IMR-90 (cell line): ENCODE data around the gene C17orf100. TPM values are rescaled to one million over a fixed set of nuclear protein-coding genes. Genes with fewer than 3 reads are reported as not detected.

Experiments
- ATAC-seq: fragments of 200-7000 bp; cut with Tn5 transposase; 2 replicates; pipeline ENCODE4 v1.9.1; 2020; ENCODE audit warnings: low read depth, mild to moderate bottlenecking, moderate library complexity
- BruUV-seq: library from RNA; stranded (reverse); fragments of 400-500 nt; replicated peaks from 2 replicates; lab custom pipeline; 2021; lab: Mats Ljungman, UMichigan
- CTCF ChIA-PET: fragments of 300-600 bp; formaldehyde crosslinking; extraction: SDS; loops from one replicate; lab custom pipeline; 2021; ENCODE audit warnings: antibody characterized with exemption; lab: Yijun Ruan, JAX
- POLR2A ChIA-PET: fragments of 300-600 bp; sonication (Branson Sonifier 250); formaldehyde crosslinking; loops from one replicate; lab custom pipeline; 2022; ENCODE audit warnings: antibody characterized with exemption; ENCODE audit not compliant: unreplicated experiment; lab: Charles Lee
- DNase-seq: peaks from one replicate; pipeline ENCODE4 v3.0.0; 2013
- H2AFZ ChIP-seq: replicated peaks from 2 replicates; pipeline ENCODE3; 2013; ENCODE audit warnings: low read length, mild to moderate bottlenecking; ENCODE audit not compliant: poor library complexity
- H2AK5ac ChIP-seq: 2 replicates; pipeline ENCODE4 v1.6.1; 2013; ENCODE audit warnings: low read depth, low read length, inconsistent platforms
- H2AK9ac ChIP-seq: replicated peaks from 2 replicates; pipeline ENCODE3; 2013; ENCODE audit warnings: mild to moderate bottlenecking, low read depth, low read length, moderate library complexity; ENCODE audit not compliant: poor library complexity
- H2BK120ac ChIP-seq: 2 replicates; pipeline ENCODE4 v1.6.1; 2013; ENCODE audit warnings: low read depth, low read length, inconsistent platforms
- H2BK15ac ChIP-seq: 3 replicates; pipeline ENCODE4 v1.6.1; 2013; ENCODE audit warnings: low read depth, low read length, inconsistent platforms
- H2BK20ac ChIP-seq: 2 replicates; pipeline ENCODE4 v1.6.1; 2013; ENCODE audit warnings: low read depth, mild to moderate bottlenecking, inconsistent platforms, low read length, moderate library complexity
- H2BK5ac ChIP-seq: 2 replicates; pipeline ENCODE4 v1.6.1; 2013; ENCODE audit warnings: mild to moderate bottlenecking, low read depth, low read length, inconsistent platforms; ENCODE audit not compliant: poor library complexity, severe bottlenecking
- H3K14ac ChIP-seq: replicated peaks from 2 replicates; pipeline ENCODE4 v1.6.1; 2013; ENCODE audit warnings: low read depth, low read length, inconsistent platforms
- H3K18ac ChIP-seq: 2 replicates; pipeline ENCODE4 v1.6.1; 2013; ENCODE audit warnings: low read depth, low read length, control low read depth
- H3K23ac ChIP-seq: 2 replicates; pipeline ENCODE4 v1.6.1; 2013; ENCODE audit warnings: low read depth, low read length, inconsistent platforms
- H3K27ac ChIP-seq: 2 replicates; pipeline ENCODE4 v1.5.1; 2013; ENCODE audit warnings: mild to moderate bottlenecking, control low read depth, low read length; ENCODE audit not compliant: insufficient read depth
- H3K27me3 ChIP-seq: 2 replicates; pipeline ENCODE4 v1.6.1; 2013; ENCODE audit warnings: low read length; ENCODE audit not compliant: control insufficient read depth, insufficient read depth
- H3K36me3 ChIP-seq: 2 replicates; pipeline ENCODE4 v1.6.1; 2013; ENCODE audit warnings: low read length, mixed read lengths; ENCODE audit not compliant: control insufficient read depth, insufficient read depth
- H3K4ac ChIP-seq: 2 replicates; pipeline ENCODE4 v1.6.1; 2013; ENCODE audit warnings: low read depth, low read length, inconsistent platforms
- H3K4me1 ChIP-seq: 2 replicates; pipeline ENCODE4 v1.6.1; 2013; ENCODE audit warnings: low read length, mixed read lengths; ENCODE audit not compliant: control insufficient read depth, insufficient read depth
- H3K4me2 ChIP-seq: 2 replicates; pipeline ENCODE4 v1.6.1; 2013; ENCODE audit warnings: low read depth, mild to moderate bottlenecking, control low read depth, low read length, moderate library complexity
- H3K4me3 ChIP-seq: 2 replicates; pipeline ENCODE4 v1.5.1; 2013; ENCODE audit warnings: low read depth, mild to moderate bottlenecking, control low read depth, low read length, moderate library complexity; ENCODE audit not compliant: insufficient read depth
- H3K56ac ChIP-seq: 2 replicates; pipeline ENCODE4 v1.6.1; 2013; ENCODE audit warnings: low read length, inconsistent platforms; ENCODE audit not compliant: insufficient read depth; ENCODE audit errors: extremely low read depth
- H3K79me1 ChIP-seq, 2 experiments: 2 replicates each; pipeline ENCODE4 v1.6.1; 2013; ENCODE audit warnings: low read length in 2 of 2, inconsistent platforms in 1 of 2, low read depth in 1 of 2
- H3K9ac ChIP-seq: 2 replicates; pipeline ENCODE4 v1.6.1; 2013; ENCODE audit warnings: low read depth, low read length, control low read depth
- H3K9me1 ChIP-seq: 2 replicates; pipeline ENCODE4 v1.6.1; 2013; ENCODE audit warnings: low read length, inconsistent platforms; ENCODE audit not compliant: insufficient read depth
- H3K9me3 ChIP-seq: 2 replicates; pipeline ENCODE4 v1.6.1; 2013; ENCODE audit warnings: low read length; ENCODE audit not compliant: control insufficient read depth, insufficient read depth
- H4K20me1 ChIP-seq: 2 replicates; pipeline ENCODE4 v1.6.1; 2013; ENCODE audit warnings: low read length, inconsistent platforms; ENCODE audit not compliant: insufficient read depth
- H4K5ac ChIP-seq: 2 replicates; pipeline ENCODE4 v1.6.1; 2013; ENCODE audit warnings: mild to moderate bottlenecking, low read depth, low read length, control low read depth
- H4K8ac ChIP-seq, 2 experiments: 2 replicates each; pipeline ENCODE4 v1.6.1; 2013; ENCODE audit warnings: low read depth in 2 of 2, low read length in 2 of 2, control low read depth in 1 of 2, inconsistent platforms in 1 of 2
- H4K91ac ChIP-seq: 2 replicates; pipeline ENCODE4 v1.6.1; 2013; ENCODE audit warnings: low read depth, low read length, inconsistent platforms; ENCODE audit not compliant: insufficient read depth
- BHLHE40 ChIP-seq: fragments of 150-350 bp; IDR thresholded peaks from 2 replicates; pipeline ENCODE4 v1.6.1; 2016; ENCODE audit warnings: mild to moderate bottlenecking, low read depth, low read length
- CEBPB ChIP-seq: IDR thresholded peaks from 2 replicates; pipeline ENCODE4 v1.6.1; 2012; ENCODE audit warnings: low read depth, low read length, improper control_type of control experiment
- CHD1 ChIP-seq: IDR thresholded peaks from 2 replicates; pipeline ENCODE4 v1.6.1; 2012; ENCODE audit warnings: low read depth, low read length, improper control_type of control experiment
- ELK1 ChIP-seq: fragments of 150-350 bp; IDR thresholded peaks from 2 replicates; pipeline ENCODE4 v1.6.1; 2016; ENCODE audit warnings: low read depth, mild to moderate bottlenecking, low read length, moderate library complexity, borderline replicate concordance
- FOS ChIP-seq: fragments of 150-350 bp; IDR thresholded peaks from 2 replicates; pipeline ENCODE4 v1.6.1; 2016; ENCODE audit warnings: low read depth, low read length
- MAFK ChIP-seq: IDR thresholded peaks from 2 replicates; pipeline ENCODE4 v1.6.1; 2012; ENCODE audit warnings: low read depth, low read length, improper control_type of control experiment
- MAZ ChIP-seq: IDR thresholded peaks from 2 replicates; pipeline ENCODE4 v1.6.1; 2012; ENCODE audit warnings: low read depth, mild to moderate bottlenecking, low read length, improper control_type of control experiment, moderate library complexity, borderline replicate concordance
- MXI1 ChIP-seq: IDR thresholded peaks from 2 replicates; pipeline ENCODE4 v1.6.1; 2012; ENCODE audit warnings: low read depth, mild to moderate bottlenecking, low read length, moderate library complexity, borderline replicate concordance
- NFE2L2 ChIP-seq: fragments of 150-350 bp; IDR thresholded peaks from 2 replicates; pipeline ENCODE4 v1.6.1; 2016; ENCODE audit warnings: low read depth, mild to moderate bottlenecking, low read length
- POLR2A ChIP-seq: IDR thresholded peaks from 2 replicates; pipeline ENCODE4 v1.6.1; 2012; ENCODE audit warnings: mild to moderate bottlenecking, low read depth, low read length
- RAD21 ChIP-seq: IDR thresholded peaks from 2 replicates; pipeline ENCODE4 v1.6.1; 2012; ENCODE audit warnings: low read length, improper control_type of control experiment
- RCOR1 ChIP-seq: IDR thresholded peaks from 2 replicates; pipeline ENCODE4 v1.6.1; 2012; ENCODE audit warnings: mild to moderate bottlenecking, low read length, improper control_type of control experiment; ENCODE audit not compliant: insufficient replicate concordance
- RFX5 ChIP-seq: IDR thresholded peaks from 2 replicates; pipeline ENCODE4 v1.8.0; 2012; ENCODE audit warnings: low read depth, mild to moderate bottlenecking, low read length, moderate library complexity
- SMC3 ChIP-seq: fragments of 150-350 bp; IDR thresholded peaks from 2 replicates; pipeline ENCODE4 v1.6.1; 2016; ENCODE audit warnings: low read depth, mild to moderate bottlenecking, antibody characterized with exemption, low read length, moderate library complexity
- WGBS, 2 experiments: methylation state at CpG; one replicate each; pipeline versions ENCODE4 v1.1.5 to v1.1.7; 2013; ENCODE audit warnings: missing lambda C conversion rate in 2 of 2; ENCODE audit not compliant: insufficient read length in 1 of 2; ENCODE audit errors: extremely low coverage in 2 of 2; 5-methylcytosine and 5-hydroxymethylcytosine counted together
- dilution Hi-C: fragments of 300-500 bp; cut with HindIII; formaldehyde crosslinking; loops from one replicate; pipeline ENCODE4 v1.14.3; 2018; ENCODE audit warnings: low sequenced_read_pairs; ENCODE audit not compliant: unreplicated experiment
- in situ Hi-C: fragments of 300-500 bp; cut with MboI; formaldehyde crosslinking; loops from 3 replicates; pipeline ENCODE4 v1.14.3; 2019; ENCODE audit warnings: low sequenced_read_pairs, inconsistent platforms, mixed read lengths
- intact Hi-C: fragments of 100-400 bp; cut with micrococcal nuclease; formaldehyde crosslinking; loops from 2 replicates; pipeline ENCODE4 v1.10.0; 2022
- polyA plus RNA-seq, 3 experiments: library from polyadenylated mRNA; depleted of rRNA; stranded (reverse); fragments of >200 nt; gene quantifications; 2 replicates each; pipeline ENCODE4 v1.2.3, GENCODE V29; 2012; ENCODE audit warnings: low replicate concordance in 1 of 3
- total RNA-seq: library from RNA; depleted of rRNA; stranded (reverse); fragments of >200 nt; gene quantifications from 2 replicates; pipeline ENCODE4 v1.2.3, GENCODE V29; 2012
- TF ChIP-seq, protein P1 (sequence below): fragments of 150-350 bp; IDR thresholded peaks from 2 replicates; pipeline ENCODE4 v1.6.1; 2017; ENCODE audit warnings: mild to moderate bottlenecking, antibody characterized with exemption, low read length, low read depth
- TF ChIP-seq, protein P2 (sequence below): conservative IDR thresholded peaks from 2 replicates; pipeline ENCODE4 v1.5.1; 2012; ENCODE audit warnings: mild to moderate bottlenecking, low read depth, low read length, improper control_type of control experiment

Gene C17orf100
- total and polyA plus RNA-seq, 2 of the 4 experiments (the other 2 are of a cell fraction), result 0.18 to 1.8 TPM

- Histone ChIP-seq H3K23ac (no peak overlapping the region), H3K9ac (no peak overlapping the region), H3K14ac (no peak overlapping the region), H3K27me3 (peaks cover 6% of the 10 kb centered on the region), H3K18ac (no peak overlapping the region), H3K27ac (no peak overlapping the region), H3K4me2 (no peak overlapping the region), H3K36me3 (no peaks in the 10 kb centered on the region), H3K4me3 (no peak overlapping the region), H2BK5ac (no peak overlapping the region), H3K4ac (no peak overlapping the region), H4K20me1 (no peaks in the 10 kb centered on the region), H4K8ac (no peak overlapping the region), H2BK15ac (no peak overlapping the region), H2AK5ac (no peak overlapping the region), H2AFZ (no peak overlapping the region), H2AK9ac (no peak overlapping the region), H3K9me1 (no peaks in the 10 kb centered on the region), H3K9me3 (no peaks in the 10 kb centered on the region), H4K5ac (no peak overlapping the region), H2BK120ac (no peak overlapping the region), H3K56ac (no peak overlapping the region), H2BK20ac (no peak overlapping the region), H3K4me1 (no peaks in the 10 kb centered on the region), H3K79me1 (no peaks in the 10 kb centered on the region), H4K91ac (no peak overlapping the region)
- ChIA-PET CTCF (no interaction called here), POLR2A (no interaction called here)
- dilution Hi-C loops (no loop called here), intact Hi-C loops (no loop called here), in situ Hi-C loops (no loop called here)
- 20% methylated on average over 1 of the region's 4 CpGs; no CpG with 5 or more reads in 1 of the 2 experiments for WGBS, 2 experiments
- DNase-seq (no peak), ATAC-seq (no peak)
- TF ChIP-seq MAZ (no peak), POLR2A (no peak), FOS (no peak), RAD21 (no peak), CHD1 (no peak), ELK1 (no peak), RFX5 (no peak), SMC3 (no peak), MXI1 (no peak), RCOR1 (no peak), NFE2L2 (no peak), MAFK (no peak), CEBPB (no peak), BHLHE40 (no peak)
- TF ChIP-seq, protein P1, sequence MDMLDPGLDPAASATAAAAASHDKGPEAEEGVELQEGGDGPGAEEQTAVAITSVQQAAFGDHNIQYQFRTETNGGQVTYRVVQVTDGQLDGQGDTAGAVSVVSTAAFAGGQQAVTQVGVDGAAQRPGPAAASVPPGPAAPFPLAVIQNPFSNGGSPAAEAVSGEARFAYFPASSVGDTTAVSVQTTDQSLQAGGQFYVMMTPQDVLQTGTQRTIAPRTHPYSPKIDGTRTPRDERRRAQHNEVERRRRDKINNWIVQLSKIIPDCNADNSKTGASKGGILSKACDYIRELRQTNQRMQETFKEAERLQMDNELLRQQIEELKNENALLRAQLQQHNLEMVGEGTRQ, result no peak
- TF ChIP-seq, protein P2, sequence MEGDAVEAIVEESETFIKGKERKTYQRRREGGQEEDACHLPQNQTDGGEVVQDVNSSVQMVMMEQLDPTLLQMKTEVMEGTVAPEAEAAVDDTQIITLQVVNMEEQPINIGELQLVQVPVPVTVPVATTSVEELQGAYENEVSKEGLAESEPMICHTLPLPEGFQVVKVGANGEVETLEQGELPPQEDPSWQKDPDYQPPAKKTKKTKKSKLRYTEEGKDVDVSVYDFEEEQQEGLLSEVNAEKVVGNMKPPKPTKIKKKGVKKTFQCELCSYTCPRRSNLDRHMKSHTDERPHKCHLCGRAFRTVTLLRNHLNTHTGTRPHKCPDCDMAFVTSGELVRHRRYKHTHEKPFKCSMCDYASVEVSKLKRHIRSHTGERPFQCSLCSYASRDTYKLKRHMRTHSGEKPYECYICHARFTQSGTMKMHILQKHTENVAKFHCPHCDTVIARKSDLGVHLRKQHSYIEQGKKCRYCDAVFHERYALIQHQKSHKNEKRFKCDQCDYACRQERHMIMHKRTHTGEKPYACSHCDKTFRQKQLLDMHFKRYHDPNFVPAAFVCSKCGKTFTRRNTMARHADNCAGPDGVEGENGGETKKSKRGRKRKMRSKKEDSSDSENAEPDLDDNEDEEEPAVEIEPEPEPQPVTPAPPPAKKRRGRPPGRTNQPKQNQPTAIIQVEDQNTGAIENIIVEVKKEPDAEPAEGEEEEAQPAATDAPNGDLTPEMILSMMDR, result no peak
- BruUV-seq, result no TSS peak
These were observed 34.5 kb downstream of the C17orf100 start for GRCh38 chr17:6686026-6686425.
